ENCODE results near the gene LSP1.

GRCh38 chr11:1834779-1835670 lies 17.9 kb upstream of the LSP1 start, which contains the start of gene SYT8:
- TF ChIP-seq YY1 (IDR thresholded peaks at IDR 0.05; ENCODE audit: low read depth, low read length) = no peak
- TF ChIP-seq EZH2 (IDR thresholded peaks at IDR 0.05; ENCODE audit: low read depth, low read length, severe bottlenecking) = no peak
- no peak for TF ChIP-seq POLR2AphosphoS5 (IDR thresholded peaks at IDR 0.05; ENCODE audit: low read depth, low read length)
- no peak for TF ChIP-seq JUN (IDR thresholded peaks at IDR 0.05; ENCODE audit: low read depth, low read length)
- TF ChIP-seq GABPA (IDR thresholded peaks at IDR 0.05; ENCODE audit: borderline replicate concordance, insufficient read depth, low read length) = no peak
- TF ChIP-seq CTCF (IDR thresholded peaks at IDR 0.05; ENCODE audit: control extremely low read depth in 1 of 3, insufficient read depth in 1 of 3, low read depth in 1 of 3, low read length in 3 of 3) = no peak

Data from H1 (cell line).